GM12865 (cell line): ENCODE results near the gene GLE1.

Experiments
- DNase-seq: peaks from one replicate; pipeline ENCODE4 v3.0.0; 2010; ENCODE audit warnings: low read depth
- H3K4me3 ChIP-seq: 2 replicates; pipeline ENCODE4 v1.5.1; 2011; ENCODE audit warnings: mild to moderate bottlenecking, low read depth, low read length, control low read depth
- TF ChIP-seq, protein P1 (sequence below): IDR thresholded peaks from 2 replicates; pipeline ENCODE4 v1.5.1; 2011; ENCODE audit warnings: low read length, control low read depth, low read depth, inconsistent platforms; ENCODE audit not compliant: insufficient read depth; ENCODE audit errors: missing control alignments

The GLE1 gene

DNA sequence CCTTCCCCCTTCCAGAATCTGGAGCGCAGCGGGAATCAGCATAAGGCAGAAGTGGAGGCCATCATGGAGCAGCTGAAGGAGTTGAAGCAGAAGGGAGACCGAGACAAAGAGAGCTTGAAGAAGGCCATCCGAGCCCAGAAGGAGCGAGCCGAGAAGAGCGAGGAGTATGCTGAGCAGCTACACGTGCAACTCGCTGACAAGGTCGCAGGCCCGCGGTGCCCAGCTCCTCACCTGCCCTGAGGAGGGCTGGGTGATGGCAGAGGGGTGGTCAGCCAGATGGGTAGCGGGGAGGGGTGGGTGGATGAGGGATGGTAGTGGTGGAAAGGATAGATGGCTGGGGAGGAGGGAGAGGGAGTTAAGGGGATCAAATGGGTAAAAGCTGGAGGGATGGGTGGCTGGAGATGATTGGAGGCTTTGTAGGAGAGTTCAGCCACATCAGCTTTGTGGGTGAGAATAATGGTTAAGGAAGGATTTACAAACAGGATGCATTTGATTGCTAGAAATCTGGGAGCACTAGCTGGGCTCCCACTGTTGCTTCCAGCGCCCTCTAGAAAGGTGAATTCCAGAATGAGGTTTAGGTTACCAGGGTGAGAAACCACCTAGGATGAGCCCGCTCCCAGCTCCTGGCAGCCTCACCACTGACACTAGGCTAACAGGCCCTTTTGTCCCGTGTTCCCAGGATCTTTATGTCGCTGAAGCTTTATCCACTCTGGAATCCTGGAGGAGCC, 19.7 kb upstream of the GLE1 start:
- TF ChIP-seq, protein P1, sequence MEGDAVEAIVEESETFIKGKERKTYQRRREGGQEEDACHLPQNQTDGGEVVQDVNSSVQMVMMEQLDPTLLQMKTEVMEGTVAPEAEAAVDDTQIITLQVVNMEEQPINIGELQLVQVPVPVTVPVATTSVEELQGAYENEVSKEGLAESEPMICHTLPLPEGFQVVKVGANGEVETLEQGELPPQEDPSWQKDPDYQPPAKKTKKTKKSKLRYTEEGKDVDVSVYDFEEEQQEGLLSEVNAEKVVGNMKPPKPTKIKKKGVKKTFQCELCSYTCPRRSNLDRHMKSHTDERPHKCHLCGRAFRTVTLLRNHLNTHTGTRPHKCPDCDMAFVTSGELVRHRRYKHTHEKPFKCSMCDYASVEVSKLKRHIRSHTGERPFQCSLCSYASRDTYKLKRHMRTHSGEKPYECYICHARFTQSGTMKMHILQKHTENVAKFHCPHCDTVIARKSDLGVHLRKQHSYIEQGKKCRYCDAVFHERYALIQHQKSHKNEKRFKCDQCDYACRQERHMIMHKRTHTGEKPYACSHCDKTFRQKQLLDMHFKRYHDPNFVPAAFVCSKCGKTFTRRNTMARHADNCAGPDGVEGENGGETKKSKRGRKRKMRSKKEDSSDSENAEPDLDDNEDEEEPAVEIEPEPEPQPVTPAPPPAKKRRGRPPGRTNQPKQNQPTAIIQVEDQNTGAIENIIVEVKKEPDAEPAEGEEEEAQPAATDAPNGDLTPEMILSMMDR = no peak
- H3K4me3 ChIP-seq = no peak overlapping the region

DNA sequence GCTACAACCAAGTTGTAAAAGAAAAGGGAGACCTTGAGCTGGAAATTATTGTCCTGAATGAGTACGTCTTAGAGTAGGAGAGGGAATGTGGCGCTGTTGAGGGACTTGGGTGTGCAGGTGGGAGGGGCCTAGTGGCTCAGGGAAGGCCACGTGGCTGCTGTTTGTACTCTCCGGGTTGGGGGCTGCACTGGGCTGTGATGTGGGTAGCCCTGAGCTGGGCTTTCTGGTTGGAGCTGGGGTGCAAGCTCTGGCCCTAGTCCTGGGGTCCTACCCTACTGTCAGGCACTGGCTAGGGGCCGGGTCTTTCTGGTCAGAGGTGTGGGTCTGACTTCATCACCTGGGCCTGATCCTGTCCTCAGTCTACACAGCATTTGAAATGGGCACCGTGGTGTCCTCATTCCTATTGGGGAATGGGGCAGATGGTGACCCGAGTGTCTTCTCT, 19.1 kb upstream of the GLE1 start:
- DNase-seq = no peak

More for the DNA sequence above, 19.7 kb upstream of the GLE1 start:
- DNase-seq = no peak

DNA sequence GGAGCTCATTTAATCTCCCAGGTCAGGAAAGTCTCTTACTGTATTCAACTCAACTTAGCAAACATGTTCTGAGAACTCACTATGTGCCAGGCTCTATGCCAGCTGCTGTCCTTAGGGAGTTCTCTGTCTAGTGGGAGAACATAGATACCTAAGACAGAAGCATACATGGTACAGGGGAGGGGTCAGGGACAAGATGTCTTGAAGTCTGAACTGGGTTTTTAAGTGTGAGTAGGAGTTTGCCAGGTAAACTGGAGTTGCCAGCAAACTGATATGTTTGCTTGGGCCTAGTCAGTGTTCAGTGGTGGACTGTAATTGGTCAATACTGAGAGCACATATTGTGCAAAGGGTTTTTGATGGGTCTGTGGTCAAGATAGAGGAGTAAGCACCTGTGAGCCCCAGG, 18.3 kb upstream of the GLE1 start:
- TF ChIP-seq, protein P1 = no peak
- H3K4me3 ChIP-seq = no peak overlapping the region
- no peak for DNase-seq

More for the DNA sequence above, 19.1 kb upstream of the GLE1 start:
- TF ChIP-seq, protein P1 = no peak
- H3K4me3 ChIP-seq = no peak overlapping the region

DNA sequence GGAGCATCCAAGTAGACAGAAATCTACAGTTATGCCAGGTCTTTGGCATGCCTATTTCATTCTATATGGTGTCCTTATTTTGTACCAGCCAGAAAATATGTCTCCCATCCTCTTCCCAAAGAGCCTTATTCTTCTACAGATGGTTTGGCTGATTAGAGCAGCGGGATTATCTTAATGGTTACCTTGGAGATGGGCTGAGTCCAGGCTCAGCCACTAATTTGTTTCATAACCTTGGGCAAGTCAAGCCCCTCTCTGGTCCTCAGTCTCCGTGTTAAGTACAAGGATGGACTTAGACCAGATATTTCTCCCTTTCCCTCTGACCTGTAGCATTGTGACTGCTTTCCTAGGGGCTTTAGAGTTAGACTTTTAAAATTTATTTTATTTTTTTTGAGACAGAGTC, 11.1 kb upstream of the GLE1 start:
- TF ChIP-seq, protein P1 = no peak
- H3K4me3 ChIP-seq = no peak overlapping the region
- DNase-seq = no peak

DNA sequence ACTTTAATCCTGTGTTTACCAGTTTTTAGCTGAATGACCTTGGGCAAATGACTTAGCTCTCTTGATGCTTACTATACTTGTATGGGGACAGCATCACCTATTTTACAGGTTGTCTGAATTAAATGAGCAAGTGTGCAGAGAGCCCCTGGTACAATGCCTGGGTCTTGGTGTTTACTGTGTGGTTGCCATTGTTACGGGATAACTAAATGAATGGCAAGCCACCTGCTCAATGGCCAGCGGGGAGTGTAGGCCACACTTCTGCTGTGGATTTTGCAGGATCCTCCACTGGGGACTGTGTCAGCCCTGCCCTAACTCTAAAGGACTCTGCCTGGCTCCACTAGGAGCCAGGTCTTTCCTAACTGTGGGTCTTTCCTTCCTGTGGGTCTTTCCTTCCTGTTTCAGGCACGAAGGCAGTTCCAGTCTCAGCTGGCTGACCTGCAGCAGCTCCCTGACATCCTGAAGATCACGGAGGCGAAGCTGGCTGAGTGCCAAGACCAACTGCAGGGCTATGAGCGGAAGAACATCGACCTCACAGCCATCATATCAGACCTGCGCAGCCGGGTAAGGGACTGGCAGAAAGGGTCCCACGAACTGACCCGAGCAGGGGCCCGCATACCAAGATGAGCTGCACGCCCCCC, 10.3 kb upstream of the GLE1 start:
- no peak overlapping the region for H3K4me3 ChIP-seq
- TF ChIP-seq, protein P1 = no peak
- DNase-seq = no peak

DNA sequence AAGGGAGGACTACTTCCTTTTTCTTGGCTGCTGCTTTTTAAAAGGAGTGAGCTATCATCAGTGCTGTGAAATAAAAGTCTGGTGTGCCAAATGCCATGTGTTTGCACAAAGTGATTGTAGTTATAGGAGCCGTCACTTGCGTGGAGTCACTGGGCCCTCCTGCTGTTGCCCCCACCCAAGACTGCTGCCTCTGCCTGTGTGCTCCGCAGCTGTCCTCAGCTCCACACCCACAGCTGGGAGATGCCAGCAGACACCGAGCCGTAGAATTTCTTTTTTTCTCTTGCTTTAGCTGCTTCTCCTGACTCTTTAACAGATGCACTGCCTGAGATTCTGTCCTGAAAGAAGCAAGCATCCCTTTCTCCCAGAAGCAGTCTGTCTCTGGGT, 9.8 kb upstream of the GLE1 start:
- TF ChIP-seq, protein P1 = no peak
- no peak overlapping the region for H3K4me3 ChIP-seq
- DNase-seq = no peak
